ENCODE measurements around the gene CDYL2.

DNA sequence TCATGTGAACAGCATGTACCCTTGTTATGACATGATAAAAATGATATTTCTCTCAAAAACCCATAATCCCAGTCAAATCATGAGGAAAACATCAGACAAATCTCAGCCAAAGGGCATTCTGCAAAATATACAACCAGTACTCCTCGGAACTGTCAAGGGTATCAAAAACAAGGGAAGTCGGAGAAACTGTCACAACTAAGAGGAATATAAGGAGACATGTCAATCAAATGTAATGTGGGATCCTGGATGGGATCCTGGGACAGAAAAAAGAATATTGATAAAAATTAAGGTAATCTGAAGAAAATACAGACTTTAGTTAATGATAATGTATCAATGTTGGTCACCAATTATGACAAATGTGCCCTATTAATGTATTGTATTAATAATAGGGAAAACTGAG is 15.6 kb upstream of the CDYL2 start:
- TF ChIP-seq, protein P1, sequence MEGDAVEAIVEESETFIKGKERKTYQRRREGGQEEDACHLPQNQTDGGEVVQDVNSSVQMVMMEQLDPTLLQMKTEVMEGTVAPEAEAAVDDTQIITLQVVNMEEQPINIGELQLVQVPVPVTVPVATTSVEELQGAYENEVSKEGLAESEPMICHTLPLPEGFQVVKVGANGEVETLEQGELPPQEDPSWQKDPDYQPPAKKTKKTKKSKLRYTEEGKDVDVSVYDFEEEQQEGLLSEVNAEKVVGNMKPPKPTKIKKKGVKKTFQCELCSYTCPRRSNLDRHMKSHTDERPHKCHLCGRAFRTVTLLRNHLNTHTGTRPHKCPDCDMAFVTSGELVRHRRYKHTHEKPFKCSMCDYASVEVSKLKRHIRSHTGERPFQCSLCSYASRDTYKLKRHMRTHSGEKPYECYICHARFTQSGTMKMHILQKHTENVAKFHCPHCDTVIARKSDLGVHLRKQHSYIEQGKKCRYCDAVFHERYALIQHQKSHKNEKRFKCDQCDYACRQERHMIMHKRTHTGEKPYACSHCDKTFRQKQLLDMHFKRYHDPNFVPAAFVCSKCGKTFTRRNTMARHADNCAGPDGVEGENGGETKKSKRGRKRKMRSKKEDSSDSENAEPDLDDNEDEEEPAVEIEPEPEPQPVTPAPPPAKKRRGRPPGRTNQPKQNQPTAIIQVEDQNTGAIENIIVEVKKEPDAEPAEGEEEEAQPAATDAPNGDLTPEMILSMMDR (IDR thresholded peaks at IDR 0.05) = no peak
- TF ChIP-seq POLR2AphosphoS5 (IDR thresholded peaks at IDR 0.05) (no peak), POLR2A (IDR thresholded peaks at IDR 0.05) (no peak)
